ENCODE data around the gene HILPDA.
"Not testable (repeated sequence)": the region's sequence is repeated elsewhere in the genome, so short reads cannot be mapped to it uniquely, and the experiment has no call there.

DNA sequence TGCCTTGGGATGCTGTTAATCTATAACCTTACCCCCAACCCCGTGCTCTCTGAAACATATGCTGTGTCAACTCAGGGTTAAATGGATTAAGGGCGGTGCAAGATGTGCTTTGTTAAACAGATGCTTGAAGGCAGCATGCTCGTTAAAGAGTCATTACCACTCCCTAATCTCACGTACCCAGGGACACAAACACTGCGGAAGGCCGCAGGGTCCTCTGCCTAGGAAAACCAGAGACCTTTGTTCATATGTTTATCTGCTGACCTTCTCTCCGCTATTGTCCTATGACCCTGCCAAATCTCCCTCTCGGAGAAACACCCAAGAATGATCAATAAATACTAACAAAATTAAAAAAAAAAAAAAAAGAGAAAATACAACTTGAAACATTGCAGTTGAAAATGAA is 8.3 kb downstream of the HILPDA start:
- TF ChIP-seq POLR2AphosphoS5, POLR2A (IDR thresholded peaks at IDR 0.05; ENCODE audit: low read depth, low read length): not testable (repeated sequence)

All from GM12891 (cell line).